DOHH2 (cell line): ENCODE data around the gene CLSTN1.

Experiments
- H3F3A ChIP-seq: fragments of 200-600 bp; sonication (generic), shearing (Covaris generic); 2 replicates; pipeline ENCODE4 v1.6.0; 2016; ENCODE audit warnings: antibody characterized with exemption, mild to moderate bottlenecking; ENCODE audit not compliant: control insufficient read depth, insufficient read depth
- H3K27ac ChIP-seq: fragments of 200-600 bp; sonication (generic); 2 replicates; pipeline ENCODE4 v1.5.1; 2014; ENCODE audit warnings: low read depth, mild to moderate bottlenecking, low read length, moderate library complexity
- H3K27me3 ChIP-seq: fragments of 200-600 bp; sonication (generic); 2 replicates; pipeline ENCODE4 v1.6.1; 2014; ENCODE audit warnings: mild to moderate bottlenecking, low read length, mixed read lengths; ENCODE audit not compliant: control insufficient read depth
- H3K36me3 ChIP-seq: fragments of 200-600 bp; sonication (generic); 2 replicates; pipeline ENCODE4 v1.6.1; 2014; ENCODE audit warnings: mild to moderate bottlenecking, low read length, moderate library complexity, mixed read lengths; ENCODE audit not compliant: control insufficient read depth
- H3K4me1 ChIP-seq: fragments of 200-600 bp; sonication (generic); 2 replicates; pipeline ENCODE4 v1.6.1; 2014; ENCODE audit warnings: mild to moderate bottlenecking, low read length, mixed read lengths; ENCODE audit not compliant: control insufficient read depth
- H3K4me2 ChIP-seq: fragments of 200-600 bp; sonication (generic); 2 replicates; pipeline ENCODE4 v1.6.0; 2014; ENCODE audit warnings: mild to moderate bottlenecking, low read length, moderate library complexity
- H3K4me3 ChIP-seq: fragments of 200-600 bp; sonication (generic); 2 replicates; pipeline ENCODE4 v1.5.1; 2014; ENCODE audit warnings: mild to moderate bottlenecking, low read length, mixed read lengths
- H3K79me2 ChIP-seq: fragments of 200-600 bp; sonication (generic); 2 replicates; pipeline ENCODE4 v1.6.1; 2014; ENCODE audit warnings: mild to moderate bottlenecking, low read length, mixed read lengths; ENCODE audit not compliant: control insufficient read depth
- H3K9me2 ChIP-seq: fragments of 200-600 bp; sonication (generic); replicated peaks from 2 replicates; pipeline ENCODE4 v1.6.1; 2014; ENCODE audit warnings: mild to moderate bottlenecking, low read length, mixed read lengths; ENCODE audit not compliant: control insufficient read depth
- H3K9me3 ChIP-seq: fragments of 200-600 bp; sonication (generic); 2 replicates; pipeline ENCODE4 v1.6.1; 2014; ENCODE audit warnings: antibody characterized with exemption, low read length, mixed read lengths; ENCODE audit not compliant: control insufficient read depth, insufficient read depth
- H4K20me1 ChIP-seq: fragments of 200-600 bp; sonication (generic); 2 replicates; pipeline ENCODE4 v1.6.0; 2014; ENCODE audit warnings: low read depth, mild to moderate bottlenecking, antibody characterized with exemption, low read length, moderate library complexity; ENCODE audit not compliant: control insufficient read depth, insufficient read depth
- CTCF ChIP-seq: fragments of 200-600 bp; sonication (generic); IDR thresholded peaks from one replicate; pipeline ENCODE4 v1.5.1; 2014; ENCODE audit warnings: antibody characterized with exemption, mild to moderate bottlenecking, low read depth, low read length; ENCODE audit not compliant: poor library complexity, severe bottlenecking
- EZH2phosphoT487 ChIP-seq: fragments of 200-600 bp; sonication (generic); IDR thresholded peaks from 2 replicates; pipeline ENCODE4 v1.6.1; 2017; ENCODE audit warnings: borderline replicate concordance, mild to moderate bottlenecking, antibody characterized with exemption, low read length, moderate library complexity, mixed read lengths

The CLSTN1 gene

GRCh38 chr1:9690440-9691107, 133.2 kb downstream of the CLSTN1 start:
- Histone ChIP-seq H3K4me3 (no peak overlapping the region), H3K9me3 (no peaks in the 10 kb centered on the region), H3K4me2 (no peak overlapping the region), H3K27ac (no peak overlapping the region), H4K20me1 (peaks cover 19% of the 10 kb centered on the region), H3K27me3 (0 out of 2 replicates have a peak, but pooled peaks cover 4% of the 10 kb centered on the region), H3K79me2 (peaks cover 41% of the 10 kb centered on the region), H3K4me1 (peaks cover 33% of the 10 kb centered on the region), H3F3A (peaks cover 13% of the 10 kb centered on the region), H3K36me3 (peaks cover 8% of the 10 kb centered on the region; the same call in 1 of the 2 replicates), H3K9me2 (no peaks in the 10 kb centered on the region)
- TF ChIP-seq EZH2phosphoT487 (no peak), CTCF (no peak)

GRCh38 chr1:9689971-9690381, 133.8 kb downstream of the CLSTN1 start:
- H3K79me2 ChIP-seq = peaks cover 44% of the 10 kb centered on the region
- peaks cover 39% of the 10 kb centered on the region for H3K4me1 ChIP-seq
- no peaks in the 10 kb centered on the region for H3K9me2 ChIP-seq
- H3F3A ChIP-seq = peaks cover 17% of the 10 kb centered on the region
- H3K9me3 ChIP-seq = no peaks in the 10 kb centered on the region
- TF ChIP-seq CTCF (no peak), EZH2phosphoT487 (no peak)
- H4K20me1 ChIP-seq = peaks cover 19% of the 10 kb centered on the region
- H3K4me2 ChIP-seq = no peak overlapping the region
- 0 out of 2 replicates have a peak, but pooled peaks cover 4% of the 10 kb centered on the region for H3K27me3 ChIP-seq
- peaks cover 8% of the 10 kb centered on the region; the same call in 1 of the 2 replicates for H3K36me3 ChIP-seq
- no peak overlapping the region for H3K4me3 ChIP-seq
- H3K27ac ChIP-seq = no peak overlapping the region

GRCh38 chr1:9689011-9689706, 134.6 kb downstream of the CLSTN1 start:
- Histone ChIP-seq H3K36me3 (peaks cover 8% of the 10 kb centered on the region; the same call in 1 of the 2 replicates), H3F3A (peaks cover 20% of the 10 kb centered on the region), H3K9me2 (no peaks in the 10 kb centered on the region), H4K20me1 (peaks cover 19% of the 10 kb centered on the region), H3K4me1 (peaks cover 45% of the 10 kb centered on the region), H3K4me3 (peak overlapping the region; percentile 77), H3K27ac (no peak overlapping the region), H3K79me2 (peaks cover 45% of the 10 kb centered on the region), H3K27me3 (0 out of 2 replicates have a peak, but pooled peaks cover 4% of the 10 kb centered on the region), H3K9me3 (no peaks in the 10 kb centered on the region), H3K4me2 (peak overlapping the region; percentile 81)
- TF ChIP-seq EZH2phosphoT487 (no peak), CTCF (no peak)
